ENCODE data around the gene PKN2.
"Not testable (repeated sequence)": the region's sequence is repeated elsewhere in the genome, so short reads cannot be mapped to it uniquely, and the experiment has no call there.

The PKN2 gene

GRCh38 chr1:88698764-88699163, 14.7 kb downstream of the PKN2 start:
- peaks cover 4% of the 10 kb centered on the region for H3K36me3 ChIP-seq (ENCODE audit: control insufficient read depth, insufficient read depth, low read length)
- H3K27ac ChIP-seq (ENCODE audit: insufficient read depth, low read depth, low read length, poor library complexity, severe bottlenecking), result no peak overlapping the region
- H3K4me1 ChIP-seq (ENCODE audit: control insufficient read depth, insufficient read depth, low read length), result peaks cover 5% of the 10 kb centered on the region
- no peaks in the 10 kb centered on the region for H3K9me3 ChIP-seq (ENCODE audit: control insufficient read depth, low read length)
- H3K27me3 ChIP-seq (ENCODE audit: control insufficient read depth, insufficient read depth, low read length, poor library complexity, severe bottlenecking), result no peaks in the 10 kb centered on the region
- no peak overlapping the region for H3K4me3 ChIP-seq (ENCODE audit: insufficient read depth, low read depth, low read length)
- 94% methylated on average over 2 of the region's 2 CpGs; no CpG with 5 or more reads in 1 of the 2 experiments for WGBS, 2 experiments

- H3K36me3 ChIP-seq (ENCODE audit: control insufficient read depth, insufficient read depth, low read length), result no peaks in the 10 kb centered on the region
- no peak overlapping the region for H3K4me3 ChIP-seq (ENCODE audit: insufficient read depth, low read depth, low read length)
- WGBS, 2 experiments, result 95 to 96% methylated on average over 5 of the region's 5 CpGs
- H3K27me3 ChIP-seq (ENCODE audit: control insufficient read depth, insufficient read depth, low read length, poor library complexity, severe bottlenecking), result no peaks in the 10 kb centered on the region
- no peak overlapping the region for H3K27ac ChIP-seq (ENCODE audit: insufficient read depth, low read depth, low read length, poor library complexity, severe bottlenecking)
- H3K9me3 ChIP-seq (ENCODE audit: control insufficient read depth, low read length), result no peaks in the 10 kb centered on the region
- H3K4me1 ChIP-seq (ENCODE audit: control insufficient read depth, insufficient read depth, low read length), result peaks cover 5% of the 10 kb centered on the region
These were observed 16.4 kb downstream of the PKN2 start for GRCh38 chr1:88700425-88701013.

GRCh38 chr1:88701275-88701674, 17.2 kb downstream of the PKN2 start:
- H3K27me3 ChIP-seq (ENCODE audit: control insufficient read depth, insufficient read depth, low read length, poor library complexity, severe bottlenecking), result no peaks in the 10 kb centered on the region
- H3K36me3 ChIP-seq (ENCODE audit: control insufficient read depth, insufficient read depth, low read length), result no peaks in the 10 kb centered on the region
- no peak overlapping the region for H3K27ac ChIP-seq (ENCODE audit: insufficient read depth, low read depth, low read length, poor library complexity, severe bottlenecking)
- H3K4me3 ChIP-seq (ENCODE audit: insufficient read depth, low read depth, low read length), result no peak overlapping the region
- H3K9me3 ChIP-seq (ENCODE audit: control insufficient read depth, low read length), result no peaks in the 10 kb centered on the region
- peaks cover 5% of the 10 kb centered on the region for H3K4me1 ChIP-seq (ENCODE audit: control insufficient read depth, insufficient read depth, low read length)
- 91 to 97% methylated on average over 2 of the region's 2 CpGs for WGBS, 2 experiments

GRCh38 chr1:88701793-88702192, 17.7 kb downstream of the PKN2 start:
- not testable (repeated sequence) for H3K9me3 ChIP-seq (ENCODE audit: control insufficient read depth, low read length); H3K36me3 ChIP-seq (ENCODE audit: control insufficient read depth, insufficient read depth, low read length); H3K27me3 ChIP-seq (ENCODE audit: control insufficient read depth, insufficient read depth, low read length, poor library complexity, severe bottlenecking); H3K4me1 ChIP-seq (ENCODE audit: control insufficient read depth, insufficient read depth, low read length); H3K4me3 ChIP-seq (ENCODE audit: insufficient read depth, low read depth, low read length); H3K27ac ChIP-seq (ENCODE audit: insufficient read depth, low read depth, low read length, poor library complexity, severe bottlenecking)
- WGBS, 2 experiments, result 87 to 95% methylated on average over 5 of the region's 5 CpGs

GRCh38 chr1:88708011-88708410, 23.9 kb downstream of the PKN2 start:
- Histone ChIP-seq H3K4me3 (ENCODE audit: insufficient read depth, low read depth, low read length) (no peak overlapping the region), H3K27me3 (ENCODE audit: control insufficient read depth, insufficient read depth, low read length, poor library complexity, severe bottlenecking) (no peaks in the 10 kb centered on the region), H3K4me1 (ENCODE audit: control insufficient read depth, insufficient read depth, low read length) (no peaks in the 10 kb centered on the region), H3K36me3 (ENCODE audit: control insufficient read depth, insufficient read depth, low read length) (no peaks in the 10 kb centered on the region), H3K9me3 (ENCODE audit: control insufficient read depth, low read length) (no peaks in the 10 kb centered on the region), H3K27ac (ENCODE audit: insufficient read depth, low read depth, low read length, poor library complexity, severe bottlenecking) (no peak overlapping the region)
- 100% methylated on average over 1 of the region's 2 CpGs for WGBS, 2 experiments

- H3K4me1 ChIP-seq (ENCODE audit: control insufficient read depth, insufficient read depth, low read length); H3K27me3 ChIP-seq (ENCODE audit: control insufficient read depth, insufficient read depth, low read length, poor library complexity, severe bottlenecking); H3K27ac ChIP-seq (ENCODE audit: insufficient read depth, low read depth, low read length, poor library complexity, severe bottlenecking); H3K36me3 ChIP-seq (ENCODE audit: control insufficient read depth, insufficient read depth, low read length); H3K4me3 ChIP-seq (ENCODE audit: insufficient read depth, low read depth, low read length); H3K9me3 ChIP-seq (ENCODE audit: control insufficient read depth, low read length): not testable (repeated sequence)
- 93 to 100% methylated on average over 1 of the region's 1 CpG for WGBS, 2 experiments
These were observed 28.8 kb downstream of the PKN2 start for GRCh38 chr1:88712907-88713306.

GRCh38 chr1:88716571-88716970, 32.5 kb downstream of the PKN2 start:
- H3K27ac ChIP-seq (ENCODE audit: insufficient read depth, low read depth, low read length, poor library complexity, severe bottlenecking); H3K36me3 ChIP-seq (ENCODE audit: control insufficient read depth, insufficient read depth, low read length); H3K4me1 ChIP-seq (ENCODE audit: control insufficient read depth, insufficient read depth, low read length); H3K27me3 ChIP-seq (ENCODE audit: control insufficient read depth, insufficient read depth, low read length, poor library complexity, severe bottlenecking); H3K4me3 ChIP-seq (ENCODE audit: insufficient read depth, low read depth, low read length); H3K9me3 ChIP-seq (ENCODE audit: control insufficient read depth, low read length): not testable (repeated sequence)
- 93% methylated on average over 2 of the region's 2 CpGs for WGBS, 2 experiments

GRCh38 chr1:88722492-88722891, 38.4 kb downstream of the PKN2 start:
- whole genome bisulfite sequencing, 2 experiments, result 94 to 97% methylated on average over 5 of the region's 5 CpGs
- H3K4me3 ChIP-seq (ENCODE audit: insufficient read depth, low read depth, low read length), result no peak overlapping the region
- H3K27ac ChIP-seq (ENCODE audit: insufficient read depth, low read depth, low read length, poor library complexity, severe bottlenecking), result no peak overlapping the region
- no peaks in the 10 kb centered on the region for H3K4me1 ChIP-seq (ENCODE audit: control insufficient read depth, insufficient read depth, low read length)
- no peaks in the 10 kb centered on the region for H3K9me3 ChIP-seq (ENCODE audit: control insufficient read depth, low read length)
- no peaks in the 10 kb centered on the region for H3K27me3 ChIP-seq (ENCODE audit: control insufficient read depth, insufficient read depth, low read length, poor library complexity, severe bottlenecking)
- H3K36me3 ChIP-seq (ENCODE audit: control insufficient read depth, insufficient read depth, low read length), result no peaks in the 10 kb centered on the region

- Histone ChIP-seq H3K4me1 (ENCODE audit: control insufficient read depth, insufficient read depth, low read length) (no peaks in the 10 kb centered on the region), H3K9me3 (ENCODE audit: control insufficient read depth, low read length) (no peaks in the 10 kb centered on the region), H3K36me3 (ENCODE audit: control insufficient read depth, insufficient read depth, low read length) (peaks cover 3% of the 10 kb centered on the region), H3K27me3 (ENCODE audit: control insufficient read depth, insufficient read depth, low read length, poor library complexity, severe bottlenecking) (no peaks in the 10 kb centered on the region), H3K4me3 (ENCODE audit: insufficient read depth, low read depth, low read length) (no peak overlapping the region), H3K27ac (ENCODE audit: insufficient read depth, low read depth, low read length, poor library complexity, severe bottlenecking) (no peak overlapping the region)
These were observed 42.6 kb downstream of the PKN2 start for GRCh38 chr1:88726697-88727096.

- Histone ChIP-seq H3K4me1 (ENCODE audit: control insufficient read depth, insufficient read depth, low read length) (no peaks in the 10 kb centered on the region), H3K27ac (ENCODE audit: insufficient read depth, low read depth, low read length, poor library complexity, severe bottlenecking) (no peak overlapping the region), H3K36me3 (ENCODE audit: control insufficient read depth, insufficient read depth, low read length) (peaks cover 3% of the 10 kb centered on the region), H3K27me3 (ENCODE audit: control insufficient read depth, insufficient read depth, low read length, poor library complexity, severe bottlenecking) (no peaks in the 10 kb centered on the region), H3K4me3 (ENCODE audit: insufficient read depth, low read depth, low read length) (no peak overlapping the region), H3K9me3 (ENCODE audit: control insufficient read depth, low read length) (no peaks in the 10 kb centered on the region)
- 89 to 100% methylated on average over 1 of the region's 1 CpG for WGBS, 2 experiments
These were observed 43.1 kb downstream of the PKN2 start for GRCh38 chr1:88727205-88727604.

GRCh38 chr1:88729297-88729696, 45.2 kb downstream of the PKN2 start:
- 86 to 93% methylated on average over 2 of the region's 2 CpGs for WGBS, 2 experiments
- Histone ChIP-seq H3K36me3 (ENCODE audit: control insufficient read depth, insufficient read depth, low read length) (peaks cover 3% of the 10 kb centered on the region), H3K4me3 (ENCODE audit: insufficient read depth, low read depth, low read length) (no peak overlapping the region), H3K4me1 (ENCODE audit: control insufficient read depth, insufficient read depth, low read length) (no peaks in the 10 kb centered on the region), H3K27me3 (ENCODE audit: control insufficient read depth, insufficient read depth, low read length, poor library complexity, severe bottlenecking) (no peaks in the 10 kb centered on the region), H3K9me3 (ENCODE audit: control insufficient read depth, low read length) (peaks cover 2% of the 10 kb centered on the region), H3K27ac (ENCODE audit: insufficient read depth, low read depth, low read length, poor library complexity, severe bottlenecking) (no peak overlapping the region)

Data from ectodermal cell (in vitro differentiated cells).